GM12878 (cell line): ENCODE measurements around the gene HYCC2. TPM values are rescaled to one million over a fixed set of nuclear protein-coding genes. Genes with fewer than 3 reads are reported as not detected.
A peak's percentile ranks its signal among the peaks of the same experiment; 100 is the strongest.

Experiments
- EP300 ChIP-seq, 2 experiments: fragments of 150-350 bp in 1 of 2; IDR thresholded peaks; 2 replicates each; pipeline ENCODE4 v1.6.1; 2011 to 2012; ENCODE audit warnings: low read depth in 2 of 2, low read length in 2 of 2, borderline replicate concordance in 1 of 2, improper control_type of control experiment in 1 of 2, inconsistent platforms in 1 of 2; ENCODE audit not compliant: control insufficient read depth in 1 of 2
- HDAC6 ChIP-seq: fragments of 200-600 bp; sonication (generic); IDR thresholded peaks from one replicate; pipeline ENCODE4 v1.8.0; 2017; ENCODE audit warnings: antibody characterized with exemption; ENCODE audit not compliant: unreplicated experiment
- NBN ChIP-seq: fragments of 450-650 bp; IDR thresholded peaks from 2 replicates; pipeline ENCODE4 v1.6.1; 2016
- NFIC ChIP-seq: IDR thresholded peaks from 2 replicates; pipeline ENCODE4 v1.6.1; 2012; ENCODE audit warnings: low read depth, mild to moderate bottlenecking, inconsistent platforms, low read length, moderate library complexity
- PML ChIP-seq: IDR thresholded peaks from 2 replicates; pipeline ENCODE4 v1.6.1; 2012; ENCODE audit warnings: low read length, inconsistent platforms
- POLR2A ChIP-seq: IDR thresholded peaks from 2 replicates; pipeline ENCODE4 v1.6.1; 2011; ENCODE audit warnings: low read depth, mild to moderate bottlenecking, low read length
- RFX5 ChIP-seq: IDR thresholded peaks from 2 replicates; pipeline ENCODE4 v1.6.1; 2011; ENCODE audit warnings: low read depth, low read length, improper control_type of control experiment
- STAT1 ChIP-seq: fragments of 450-650 bp; conservative IDR thresholded peaks from 2 replicates; pipeline ENCODE4 v1.6.1; 2014; ENCODE audit warnings: antibody characterized with exemption, mild to moderate bottlenecking
- TAF1 ChIP-seq: IDR thresholded peaks from 2 replicates; pipeline ENCODE4 v1.6.1; 2011; ENCODE audit warnings: mild to moderate bottlenecking, low read depth, low read length, borderline replicate concordance
- TBL1XR1 ChIP-seq: IDR thresholded peaks from 2 replicates; pipeline ENCODE4 v1.6.1; 2012; ENCODE audit warnings: low read depth, low read length, improper control_type of control experiment
- TCF7 ChIP-seq: IDR thresholded peaks from 2 replicates; pipeline ENCODE4 v1.6.1; 2014; ENCODE audit warnings: antibody characterized with exemption, borderline replicate concordance
- polyA plus RNA-seq, 11 experiments: library from polyadenylated mRNA; depleted of rRNA in 4 of 11; unstranded in 6 of 11; stranded (reverse) in 5 of 11; fragments of >200 nt; fragmentation: Nextera tagmentation in 4 of 11; fragmentation: Illumina TruSeq in 1 of 11; extraction: Ambion mirVana in 4 of 11; extraction: Trizol in 1 of 11; gene quantifications; 1 replicate in 1 of 11; 2 replicates in 10 of 11; pipeline versions ENCODE4 v1.2.1 to v1.2.3, GENCODE V29; 2011 to 2016; ENCODE audit warnings: inconsistent platforms in 2 of 11, missing spikeins in 2 of 11, low read depth in 1 of 11
- total RNA-seq, 4 experiments: library from RNA; depleted of rRNA in 3 of 4; stranded (reverse); fragments of >200 nt in 3 of 4; fragmentation: Illumina TruSeq in 1 of 4; extraction: Trizol in 1 of 4; gene quantifications; 2 replicates each; pipeline versions ENCODE4 v1.2.1 to v1.2.3, GENCODE V29; 2013 to 2021
- TF ChIP-seq, protein P1 (sequence below): fragments of 450-650 bp; IDR thresholded peaks from 2 replicates; pipeline ENCODE4 v1.6.1; 2018; ENCODE audit warnings: mild to moderate bottlenecking, low read depth, moderate library complexity; ENCODE audit not compliant: partially characterized antibody
- TF ChIP-seq, protein P2 (sequence below): IDR thresholded peaks from 2 replicates; pipeline ENCODE4 v1.6.1; 2011; ENCODE audit warnings: low read depth, low read length, improper control_type of control experiment, borderline replicate concordance

HYCC2 gene
- total and polyA plus RNA-seq, 10 of the 15 experiments (the other 5 are each of a cell fraction or from before 2014, with no cell fraction given): 3.4 to 17.4 (median 8.0) TPM

DNA sequence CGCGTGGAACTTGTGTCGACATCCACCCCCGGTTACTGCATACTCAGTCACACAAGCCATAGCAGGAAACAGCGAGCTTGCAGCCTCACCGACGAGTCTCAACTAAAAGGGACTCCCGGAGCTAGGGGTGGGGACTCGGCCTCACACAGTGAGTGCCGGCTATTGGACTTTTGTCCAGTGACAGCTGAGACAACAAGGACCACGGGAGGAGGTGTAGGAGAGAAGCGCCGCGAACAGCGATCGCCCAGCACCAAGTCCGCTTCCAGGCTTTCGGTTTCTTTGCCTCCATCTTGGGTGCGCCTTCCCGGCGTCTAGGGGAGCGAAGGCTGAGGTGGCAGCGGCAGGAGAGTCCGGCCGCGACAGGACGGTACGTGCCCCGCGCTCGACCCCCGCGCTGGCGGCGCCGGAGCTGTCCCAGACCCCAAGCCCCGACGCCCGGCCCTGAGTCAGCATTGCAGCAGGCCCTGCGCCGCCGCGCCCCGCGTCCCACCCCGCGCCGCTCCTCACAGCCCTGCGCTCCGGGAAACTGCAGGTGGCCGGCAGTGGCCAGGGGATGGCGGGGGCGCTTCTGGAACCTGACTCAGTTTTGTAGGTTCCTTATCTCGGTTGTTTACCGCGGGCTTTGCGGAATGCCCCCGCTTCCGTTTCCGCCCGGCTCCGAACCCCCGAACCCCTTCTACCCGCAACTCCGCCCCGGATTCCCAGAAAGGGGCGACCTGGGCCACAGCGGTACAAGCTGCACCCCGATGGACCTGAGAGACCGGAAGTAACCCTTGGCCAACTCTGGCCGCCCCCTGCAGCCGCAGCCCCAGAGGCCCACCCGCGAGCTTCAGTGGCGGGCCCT is 44.9 kb upstream of the HYCC2 start, which contains the start of gene CFLAR (continued):
- TF ChIP-seq, protein P1, sequence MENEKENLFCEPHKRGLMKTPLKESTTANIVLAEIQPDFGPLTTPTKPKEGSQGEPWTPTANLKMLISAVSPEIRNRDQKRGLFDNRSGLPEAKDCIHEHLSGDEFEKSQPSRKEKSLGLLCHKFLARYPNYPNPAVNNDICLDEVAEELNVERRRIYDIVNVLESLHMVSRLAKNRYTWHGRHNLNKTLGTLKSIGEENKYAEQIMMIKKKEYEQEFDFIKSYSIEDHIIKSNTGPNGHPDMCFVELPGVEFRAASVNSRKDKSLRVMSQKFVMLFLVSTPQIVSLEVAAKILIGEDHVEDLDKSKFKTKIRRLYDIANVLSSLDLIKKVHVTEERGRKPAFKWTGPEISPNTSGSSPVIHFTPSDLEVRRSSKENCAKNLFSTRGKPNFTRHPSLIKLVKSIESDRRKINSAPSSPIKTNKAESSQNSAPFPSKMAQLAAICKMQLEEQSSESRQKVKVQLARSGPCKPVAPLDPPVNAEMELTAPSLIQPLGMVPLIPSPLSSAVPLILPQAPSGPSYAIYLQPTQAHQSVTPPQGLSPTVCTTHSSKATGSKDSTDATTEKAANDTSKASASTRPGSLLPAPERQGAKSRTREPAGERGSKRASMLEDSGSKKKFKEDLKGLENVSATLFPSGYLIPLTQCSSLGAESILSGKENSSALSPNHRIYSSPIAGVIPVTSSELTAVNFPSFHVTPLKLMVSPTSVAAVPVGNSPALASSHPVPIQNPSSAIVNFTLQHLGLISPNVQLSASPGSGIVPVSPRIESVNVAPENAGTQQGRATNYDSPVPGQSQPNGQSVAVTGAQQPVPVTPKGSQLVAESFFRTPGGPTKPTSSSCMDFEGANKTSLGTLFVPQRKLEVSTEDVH: no peak
- TF ChIP-seq EP300 (IDR thresholded peaks at IDR 0.05; ENCODE audit: borderline replicate concordance in 1 of 2, control insufficient read depth in 1 of 2, low read depth in 2 of 2, low read length in 2 of 2) (peak; percentile 53 to 72; a peak in 3 of 4 replicates), NBN (0 out of 2 replicates have a peak, but pooled peaks have one; percentile 17), STAT1 (no peak), TCF7 (0 out of 2 replicates have a peak, but pooled peaks have one; percentile 31), TBL1XR1 (peak; percentile 86; the same call in 1 of the 2 replicates), RFX5 (no peak), NFIC (no peak), HDAC6 (no peak), PML (no peak), POLR2A (peak; percentile 88), TAF1 (peak; percentile 72; the same call in 1 of the 2 replicates)
- TF ChIP-seq, protein P2, sequence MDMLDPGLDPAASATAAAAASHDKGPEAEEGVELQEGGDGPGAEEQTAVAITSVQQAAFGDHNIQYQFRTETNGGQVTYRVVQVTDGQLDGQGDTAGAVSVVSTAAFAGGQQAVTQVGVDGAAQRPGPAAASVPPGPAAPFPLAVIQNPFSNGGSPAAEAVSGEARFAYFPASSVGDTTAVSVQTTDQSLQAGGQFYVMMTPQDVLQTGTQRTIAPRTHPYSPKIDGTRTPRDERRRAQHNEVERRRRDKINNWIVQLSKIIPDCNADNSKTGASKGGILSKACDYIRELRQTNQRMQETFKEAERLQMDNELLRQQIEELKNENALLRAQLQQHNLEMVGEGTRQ: no peak
